ENCODE measurements around the gene PRR20D. TPM values are rescaled to one million over a fixed set of nuclear protein-coding genes. Genes with fewer than 3 reads are reported as not detected.

Gene PRR20D
- total and polyA plus RNA-seq, 2 of the 8 experiments (the other 6 are each of a cell fraction or from before 2014, with no cell fraction given): not detected

GRCh38 chr13:57136093-57136492 lies 24.3 kb upstream of the PRR20D start:
- H4K5ac ChIP-seq (ENCODE audit: insufficient read length, low read depth, low read length): no peak overlapping the region
- DNase-seq (ENCODE audit: low read depth in 1 of 2, low spot score in 2 of 2): no peak
- no peak overlapping the region for H3K23ac ChIP-seq (ENCODE audit: insufficient read length)
- H2BK20ac ChIP-seq (ENCODE audit: low read length): no peak overlapping the region
- H4K8ac ChIP-seq (ENCODE audit: extremely low read depth, insufficient read depth, low read length): no peak overlapping the region
- no peak overlapping the region for H3K27ac ChIP-seq (ENCODE audit: low read depth, low read length)
- no peaks in the 10 kb centered on the region for H3K27me3 ChIP-seq (replicated peaks in 1 of 4; ENCODE audit: control insufficient read depth in 3 of 4, extremely low read depth in 1 of 4, insufficient read depth in 3 of 4, low read length in 3 of 4)
- no peak overlapping the region for H3K4ac ChIP-seq (replicated peaks; ENCODE audit: insufficient read length, low read depth, low read length)
- H2BK5ac ChIP-seq (ENCODE audit: low read depth, low read length): no peak overlapping the region
- H2AFZ ChIP-seq (ENCODE audit: low read length): 0 out of 2 replicates have a peak overlapping the region, but pooled peaks have one; percentile 39
- WGBS, 2 experiments (ENCODE audit: extremely low coverage in 1 of 2, insufficient coverage in 1 of 2, insufficient read length in 1 of 2, insufficient replicate concordance in 2 of 2, low coverage in 1 of 2, low lambda C conversion rate in 2 of 2, missing lambda C conversion rate in 1 of 2): 86% methylated on average over 2 of the region's 2 CpGs; no CpG with 5 or more reads in 1 of the 2 experiments
- no peaks in the 10 kb centered on the region for H3K79me1 ChIP-seq (ENCODE audit: low read depth, low read length)
- H3K4me1 ChIP-seq (replicated peaks in 1 of 4; ENCODE audit: control insufficient read depth in 3 of 4, insufficient read depth in 4 of 4, low read length in 3 of 4): no peaks in the 10 kb centered on the region
- no peaks in the 10 kb centered on the region; a peak in 1 of 4 replicates for H3K9me3 ChIP-seq (ENCODE audit: insufficient read depth in 2 of 2, low read depth in 1 of 2, low read length in 1 of 2)
- CTCF ChIA-PET (ENCODE audit: partially characterized antibody): interaction anchor here (0.6 to 0.7 kb wide), 2 partner anchors 365 to 641 kb away, joined by 3 read pairs; no protein-coding TSS in a partner anchor
- no peaks in the 10 kb centered on the region for H3K36me3 ChIP-seq (ENCODE audit: control insufficient read depth in 2 of 4, insufficient read depth in 4 of 4, low read length in 3 of 4)
- H4K91ac ChIP-seq (replicated peaks; ENCODE audit: insufficient read length, low read length): no peak overlapping the region
- H3K4me3 ChIP-seq (ENCODE audit: extremely low read depth in 1 of 4, insufficient read depth in 2 of 4, low read depth in 3 of 4, low read length in 4 of 4): no peak overlapping the region
- no peak overlapping the region for H3K14ac ChIP-seq (ENCODE audit: insufficient read length)
- no peaks in the 10 kb centered on the region for H4K20me1 ChIP-seq (replicated peaks in 1 of 2; ENCODE audit: control insufficient read depth in 1 of 2, insufficient read depth in 2 of 2, low read length in 2 of 2)
- H2AK5ac ChIP-seq (ENCODE audit: low read depth, low read length): no peak overlapping the region
- no peaks in the 10 kb centered on the region for H3K23me2 ChIP-seq (ENCODE audit: low read depth, low read length)
- no peak overlapping the region for H3K18ac ChIP-seq (ENCODE audit: extremely low read depth, low read length)
- no peak for FAIRE-seq
- no peaks in the 10 kb centered on the region for H3K79me2 ChIP-seq (ENCODE audit: control insufficient read depth in 1 of 2, insufficient read depth in 2 of 2, low read length in 2 of 2)
- no peak overlapping the region for H2BK12ac ChIP-seq (ENCODE audit: low read depth, low read length)
- no peak overlapping the region for H3K4me2 ChIP-seq (ENCODE audit: insufficient read depth in 1 of 2, low read depth in 2 of 2, low read length in 2 of 2)
- no peak overlapping the region for H2BK120ac ChIP-seq (replicated peaks; ENCODE audit: low read depth, low read length)
- no peak overlapping the region for H2BK15ac ChIP-seq (ENCODE audit: low read length)
- POLR2A ChIA-PET (ENCODE audit: partially characterized antibody): no interaction called here
- no peak overlapping the region for H3K56ac ChIP-seq (replicated peaks; ENCODE audit: insufficient read length, low read depth, low read length)
- no peak overlapping the region for H3K9ac ChIP-seq (replicated peaks in 1 of 4; ENCODE audit: extremely low read depth in 1 of 4, low read depth in 3 of 4, low read length in 3 of 4)
- no peak for TF ChIP-seq SUZ12 (IDR thresholded peaks at IDR 0.05; ENCODE audit: low read length)
- TF ChIP-seq SP2 (IDR thresholded peaks at IDR 0.05; ENCODE audit: low read length): no peak
- no peak for TF ChIP-seq BRCA1 (IDR thresholded peaks at IDR 0.05; ENCODE audit: low read depth, low read length)
- no peak for TF ChIP-seq ASH2L (IDR thresholded peaks at IDR 0.05; ENCODE audit: low read length)
- no peak for TF ChIP-seq SIX5 (IDR thresholded peaks at IDR 0.05; ENCODE audit: low read depth, low read length)
- no peak for TF ChIP-seq CHD1 (IDR thresholded peaks at IDR 0.05; ENCODE audit: low read depth, low read length)
- no peak for TF ChIP-seq GABPA (IDR thresholded peaks at IDR 0.05; ENCODE audit: borderline replicate concordance, insufficient read depth, low read length)
- no peak for TF ChIP-seq CTBP2 (IDR thresholded peaks at IDR 0.05; ENCODE audit: borderline replicate concordance, insufficient read depth, insufficient read length, low read length)
- no peak for TF ChIP-seq SIN3A (conservative IDR thresholded peaks at IDR 0.05 in 1 of 2, IDR thresholded peaks at IDR 0.05 in 1 of 2; ENCODE audit: low read depth in 1 of 2, low read length in 2 of 2)
